Middle frontal gyrus (tissue), 1 donor: ENCODE measurements around the gene RPS6KA4.

Experiments used
- DNase-seq: peaks from one replicate; pipeline ENCODE4 v3.0.0-alpha.2; 2015; ENCODE audit warnings: low spot score; ENCODE audit errors: extremely low spot score

The RPS6KA4 gene

DNA sequence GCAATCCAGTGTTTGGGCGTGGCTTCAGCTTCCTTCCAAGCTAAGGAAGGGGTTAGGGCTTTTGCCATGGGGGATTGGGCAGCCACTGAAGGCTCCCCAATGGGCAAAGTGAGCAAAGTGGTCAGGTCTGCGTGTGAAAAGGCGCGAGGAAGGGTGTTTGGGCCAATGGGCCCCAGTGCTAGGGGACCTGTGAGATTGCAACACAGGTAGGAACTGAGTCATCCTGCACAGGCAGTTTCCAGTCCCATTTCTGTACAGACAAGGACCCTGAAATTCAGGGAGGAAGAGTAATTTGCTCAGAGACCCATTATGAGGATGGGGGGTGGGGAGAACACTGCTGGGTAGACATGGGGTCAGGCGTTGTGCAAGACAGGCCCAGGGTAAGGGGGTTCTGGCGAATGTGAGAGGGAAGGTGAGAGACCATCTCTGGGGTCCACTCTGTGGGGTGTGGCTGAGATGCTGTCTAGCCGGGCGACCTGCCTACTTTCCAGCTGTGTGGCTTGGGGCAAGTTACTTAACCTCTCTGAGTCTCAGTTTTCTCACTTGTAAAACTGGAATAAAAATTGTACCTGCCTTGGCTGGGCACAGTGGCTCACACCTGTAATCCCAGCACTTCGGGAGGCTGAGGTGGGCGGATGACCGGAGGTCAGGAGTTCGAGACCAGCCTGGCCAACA, 11.6 kb upstream of the RPS6KA4 start:
- DNase-seq = no peak

DNA sequence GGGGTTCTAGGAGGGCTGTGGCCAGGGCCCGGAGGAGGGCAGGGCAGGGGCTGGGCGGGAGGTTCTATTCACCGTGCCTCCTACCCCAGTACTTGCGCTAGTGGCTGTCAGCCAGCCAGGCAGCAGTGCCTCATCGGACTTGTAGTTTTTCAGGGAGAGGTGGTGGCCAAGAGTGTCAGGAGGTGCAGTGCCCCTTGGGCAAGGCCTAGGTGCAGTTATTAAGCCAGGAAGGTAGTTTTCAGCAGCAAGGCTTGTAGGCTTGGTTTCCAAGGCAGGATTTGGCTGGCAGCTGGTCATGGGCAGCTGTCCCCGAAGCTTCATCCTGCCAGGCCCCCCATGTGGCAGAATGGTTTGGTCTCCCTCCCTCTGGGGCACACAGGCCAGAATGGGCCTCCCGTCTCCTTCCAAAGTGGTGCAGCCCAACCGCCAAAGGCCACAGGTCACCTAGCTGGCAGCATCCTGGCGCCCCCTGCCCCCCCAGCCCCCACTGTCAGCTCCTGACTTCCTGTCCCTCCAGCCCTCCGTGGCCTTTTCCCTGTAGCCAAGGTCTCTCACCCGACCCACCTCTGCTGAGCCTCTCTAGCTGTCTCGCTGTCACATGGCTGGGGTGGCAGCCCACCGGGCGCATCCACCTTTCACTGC, 10.5 kb upstream of the RPS6KA4 start:
- DNase-seq = no peak

DNA sequence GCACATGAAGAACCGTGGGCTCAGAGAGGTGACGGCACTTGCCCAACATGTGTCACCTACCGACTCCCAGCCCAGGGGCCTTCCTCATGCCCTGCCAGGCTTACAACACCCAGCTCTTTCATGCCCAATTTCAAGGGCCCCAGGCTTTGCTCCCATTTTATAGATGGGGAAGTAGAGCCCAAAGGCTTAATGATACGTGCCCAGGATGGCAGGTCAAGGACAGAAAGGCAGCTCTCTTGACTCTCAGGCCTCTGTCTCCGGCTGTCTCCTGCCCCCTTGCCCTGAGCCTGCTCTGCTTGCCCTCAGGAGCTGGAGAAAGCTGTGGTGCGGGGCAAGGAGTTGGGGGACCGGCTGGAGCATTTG, 10.0 kb upstream of the RPS6KA4 start:
- no peak for DNase-seq

DNA sequence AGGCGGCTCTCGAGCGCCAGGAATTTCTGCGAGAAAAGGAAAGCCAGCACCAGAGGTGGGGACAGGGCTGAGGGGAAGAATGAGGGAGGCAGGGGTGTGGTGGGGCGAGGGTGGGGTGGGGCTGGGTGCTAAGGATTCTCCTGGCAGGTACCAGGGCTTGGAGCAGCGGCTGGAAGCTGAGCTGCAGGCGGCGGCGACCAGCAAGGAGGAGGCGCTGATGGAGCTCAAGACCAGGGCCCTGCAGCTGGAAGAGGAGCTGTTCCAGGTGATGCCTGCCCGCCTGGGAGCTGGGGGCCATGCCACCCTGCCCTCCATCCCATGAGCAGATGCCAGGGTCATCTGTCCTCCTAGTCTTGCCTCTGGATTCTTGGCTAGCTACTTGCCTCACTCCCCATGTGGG, 9.6 kb upstream of the RPS6KA4 start:
- DNase-seq = no peak

DNA sequence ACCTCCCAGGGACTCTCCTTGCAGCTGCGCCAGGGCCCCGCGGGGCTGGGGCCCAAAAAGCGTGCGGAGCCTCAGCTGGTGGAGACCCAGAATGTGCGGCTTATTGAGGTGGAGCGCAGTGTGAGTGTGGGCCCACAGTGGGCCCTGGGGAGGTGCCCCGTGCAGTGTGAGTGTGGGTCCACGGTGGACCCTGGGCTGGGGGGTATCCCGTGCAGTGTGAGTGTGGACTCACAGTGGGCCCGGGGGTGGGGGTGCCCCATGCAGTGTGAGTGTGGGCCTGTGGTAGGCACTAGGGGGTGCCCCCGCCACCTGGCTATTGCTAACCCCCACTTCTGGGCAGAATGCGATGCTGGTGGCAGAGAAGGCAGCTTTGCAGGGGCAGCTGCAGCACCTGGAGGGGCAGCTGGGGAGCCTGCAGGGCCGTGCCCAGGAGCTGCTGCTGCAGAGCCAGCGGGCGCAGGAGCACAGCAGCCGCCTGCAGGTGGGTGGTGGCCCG, 7.8 kb upstream of the RPS6KA4 start:
- DNase-seq = no peak

DNA sequence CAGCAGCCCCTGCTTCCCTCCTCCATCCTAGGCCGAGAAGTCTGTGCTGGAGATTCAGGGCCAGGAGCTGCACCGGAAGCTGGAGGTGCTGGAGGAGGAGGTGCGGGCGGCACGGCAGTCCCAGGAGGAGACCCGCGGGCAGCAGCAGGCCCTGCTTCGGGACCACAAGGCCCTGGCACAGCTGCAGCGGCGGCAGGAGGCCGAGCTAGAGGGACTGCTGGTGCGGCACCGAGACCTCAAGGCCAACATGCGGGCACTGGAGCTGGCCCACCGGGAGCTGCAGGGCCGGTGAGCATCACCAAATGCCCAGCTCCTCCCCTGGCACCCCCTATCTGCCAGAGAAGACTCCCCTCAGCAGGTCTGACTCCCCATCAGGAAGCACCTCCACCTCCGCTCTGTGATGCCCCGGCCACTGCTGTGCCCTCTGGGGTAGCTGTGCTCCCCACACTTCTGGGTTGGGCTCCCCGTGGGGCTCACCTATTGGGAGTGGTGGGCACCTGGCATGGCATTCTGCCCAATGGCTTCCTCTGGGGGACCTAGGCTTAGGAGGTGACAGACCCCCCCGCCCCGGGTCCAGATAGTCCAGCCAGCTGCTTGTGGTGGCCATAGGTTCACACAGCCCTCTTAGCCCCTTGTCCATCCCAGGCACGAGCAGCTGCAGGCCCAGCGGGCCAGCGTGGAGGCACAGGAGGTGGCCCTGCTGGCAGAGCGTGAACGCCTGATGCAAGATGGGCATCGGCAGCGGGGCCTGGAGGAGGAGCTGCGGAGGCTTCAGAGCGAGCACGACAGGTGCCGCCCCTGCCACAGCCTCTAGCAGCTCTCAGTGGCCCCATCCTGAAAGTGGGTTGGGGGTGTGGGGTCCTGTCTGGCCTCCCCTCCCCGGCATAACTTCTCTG, 6.6 kb upstream of the RPS6KA4 start:
- DNase-seq = no peak

DNA sequence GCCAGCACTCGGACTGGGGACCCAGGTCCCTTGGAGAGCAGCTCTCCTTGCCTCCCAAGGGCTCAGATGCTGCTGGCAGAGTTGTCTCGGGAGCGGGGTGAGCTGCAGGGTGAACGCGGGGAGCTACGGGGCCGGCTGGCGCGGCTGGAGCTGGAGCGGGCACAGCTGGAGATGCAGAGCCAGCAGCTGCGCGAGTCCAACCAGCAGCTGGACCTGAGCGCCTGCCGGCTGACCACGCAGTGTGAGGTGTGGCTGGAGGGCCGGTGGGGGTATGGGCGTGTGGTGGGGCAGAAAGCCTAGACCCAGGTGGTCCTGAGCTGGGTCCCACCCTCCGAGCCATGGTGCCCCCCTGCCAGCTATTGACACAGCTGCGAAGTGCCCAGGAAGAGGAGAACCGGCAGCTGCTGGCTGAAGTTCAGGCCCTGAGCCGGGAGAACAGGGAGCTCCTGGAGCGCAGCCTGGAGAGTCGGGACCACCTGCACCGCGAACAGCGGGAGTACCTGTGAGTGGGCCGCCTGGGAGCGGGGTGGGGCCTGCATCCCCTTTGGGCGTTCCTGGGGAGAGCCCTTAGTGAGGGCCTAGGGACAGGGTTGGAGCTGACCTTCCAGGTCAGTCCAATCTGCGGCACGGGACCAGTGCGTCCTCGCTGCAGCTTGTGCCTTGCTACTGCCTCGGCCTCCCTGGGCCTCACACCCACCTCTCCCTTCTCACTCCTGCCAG, 5.8 kb upstream of the RPS6KA4 start:
- no peak for DNase-seq

DNA sequence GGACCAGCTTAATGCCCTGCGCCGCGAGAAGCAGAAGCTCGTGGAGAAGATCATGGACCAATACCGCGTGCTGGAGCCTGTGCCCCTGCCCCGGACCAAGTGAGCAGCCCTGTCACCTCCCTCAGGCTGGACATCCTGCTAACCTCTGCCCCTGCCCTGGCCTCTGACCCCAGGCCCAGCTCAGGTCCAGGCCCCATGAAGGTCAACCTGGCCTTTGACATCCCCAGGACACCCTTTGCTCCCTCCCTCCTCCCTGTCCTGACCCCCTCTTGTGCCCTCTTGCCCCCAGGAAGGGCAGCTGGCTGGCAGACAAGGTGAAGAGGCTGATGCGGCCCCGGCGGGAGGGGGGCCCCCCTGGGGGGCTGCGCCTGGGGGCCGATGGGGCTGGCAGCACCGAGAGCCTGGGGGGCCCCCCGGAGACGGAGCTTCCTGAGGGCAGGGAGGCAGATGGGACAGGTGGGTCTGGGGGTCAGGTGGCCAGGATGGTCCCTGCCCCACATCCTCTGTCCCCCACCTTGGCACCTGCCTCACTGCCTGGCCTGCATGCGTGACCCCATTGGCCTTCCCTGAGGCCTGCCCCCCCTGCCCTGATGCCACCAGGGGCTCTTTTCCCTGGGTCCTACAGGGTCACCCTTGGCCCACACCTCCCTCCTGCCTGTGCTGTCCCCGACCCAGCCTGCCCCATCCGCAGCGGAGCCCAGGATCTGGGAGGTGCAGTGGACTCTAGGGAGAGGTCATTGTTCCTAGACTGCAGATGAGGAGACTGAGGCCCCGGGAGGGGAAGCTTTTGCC, 5.1 kb upstream of the RPS6KA4 start:
- DNase-seq = no peak

DNA sequence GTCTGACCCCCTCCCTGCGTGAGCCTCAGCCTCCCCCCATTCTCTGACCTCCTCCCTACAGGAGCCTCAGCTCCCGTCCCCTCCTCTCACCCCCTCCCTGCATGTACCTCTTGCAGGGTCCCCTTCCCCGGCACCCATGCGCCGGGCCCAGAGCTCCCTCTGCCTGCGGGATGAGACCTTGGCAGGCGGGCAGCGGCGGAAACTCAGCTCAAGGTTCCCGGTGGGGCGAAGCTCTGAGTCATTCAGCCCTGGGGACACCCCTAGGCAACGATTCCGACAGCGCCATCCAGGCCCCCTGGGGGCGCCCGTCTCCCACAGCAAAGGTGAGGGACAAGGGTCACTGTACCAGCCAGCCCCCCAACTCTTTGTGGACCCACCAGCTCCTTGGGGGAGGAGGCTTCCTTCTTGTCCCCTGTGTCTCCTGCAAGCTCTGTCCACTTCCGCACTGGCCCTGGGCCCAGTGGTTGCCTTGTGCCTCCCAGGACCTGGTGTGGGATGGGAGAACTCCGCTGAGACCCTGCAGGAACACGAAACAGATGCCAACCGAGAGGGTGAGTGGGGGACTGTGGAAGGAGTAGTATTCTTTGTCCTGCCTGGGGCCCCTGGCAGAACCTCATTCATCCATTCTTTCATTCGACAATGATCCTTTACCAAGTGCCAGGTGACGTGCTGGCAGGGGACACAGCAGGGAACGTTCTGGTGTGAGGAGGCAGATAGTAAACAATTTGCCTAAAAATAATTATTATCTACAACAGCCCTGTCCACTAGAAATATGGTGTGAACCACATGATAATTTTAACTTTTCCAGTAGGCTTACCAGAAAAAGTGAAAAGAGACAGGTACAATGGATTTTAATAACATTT, 3.7 kb upstream of the RPS6KA4 start:
- no peak for DNase-seq

DNA sequence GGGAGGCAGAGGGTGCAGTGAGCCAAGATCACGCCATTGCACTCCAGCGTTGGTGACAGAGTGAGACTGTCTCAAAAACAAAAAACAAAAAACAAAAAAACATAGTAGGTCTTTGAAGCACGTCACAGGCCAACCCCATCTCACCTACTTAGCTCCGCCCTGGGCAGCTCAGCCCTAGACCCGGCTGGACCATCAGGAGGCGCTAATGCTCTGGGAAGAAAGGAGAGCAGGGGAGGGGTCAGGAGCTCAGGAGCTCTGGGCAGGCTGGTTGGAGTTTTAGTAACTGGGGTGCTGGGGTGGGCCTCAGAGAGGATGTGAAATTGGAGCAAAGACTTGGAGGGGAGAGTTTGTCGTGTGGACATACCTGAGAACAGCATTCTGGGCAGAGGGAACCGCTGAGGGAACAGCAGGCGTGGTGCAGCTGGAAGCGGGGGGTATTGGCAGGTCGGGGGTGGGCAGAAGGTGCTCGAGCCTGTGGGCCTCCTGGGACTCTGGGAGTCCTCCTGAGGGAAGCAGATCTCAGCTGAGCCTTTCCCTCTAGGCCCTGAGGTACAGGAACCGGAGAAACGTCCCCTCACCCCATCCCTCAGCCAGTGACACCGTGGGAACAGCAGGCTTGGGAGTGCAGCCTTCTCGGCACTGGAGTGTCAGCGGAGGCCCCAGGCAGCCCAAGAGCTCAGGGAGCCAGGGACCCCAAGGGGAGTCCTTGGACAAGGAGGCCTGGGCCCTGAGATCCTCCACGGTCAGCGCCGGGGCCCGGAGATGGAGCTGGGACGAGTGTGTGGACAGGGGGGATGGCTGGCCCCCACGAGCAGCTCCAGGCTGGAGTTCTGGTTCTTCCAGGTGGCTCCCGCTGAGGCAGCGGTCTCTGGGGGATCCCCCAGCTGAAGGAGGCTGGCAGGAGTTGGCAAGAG, 2.2 kb upstream of the RPS6KA4 start:
- DNase-seq = no peak

DNA sequence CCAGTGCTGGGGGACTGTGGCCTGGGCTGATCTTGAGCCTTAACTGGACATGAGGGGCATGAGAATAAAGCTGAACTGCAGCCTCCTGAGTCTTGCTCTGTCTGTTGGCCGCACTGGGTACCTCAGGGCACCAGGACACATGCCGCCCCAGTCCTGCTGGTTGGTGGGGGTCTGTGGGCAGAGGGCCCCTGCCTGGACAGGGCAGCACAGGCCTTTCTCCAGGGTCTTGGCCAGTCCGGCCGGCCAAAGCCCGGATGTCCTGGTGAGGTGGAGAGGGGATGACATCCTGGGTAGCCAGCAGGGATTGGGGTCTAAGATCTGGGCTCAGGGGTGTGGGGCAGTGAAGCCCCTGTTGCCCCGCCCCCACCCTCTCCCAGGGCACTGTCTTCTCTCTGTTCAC, 1.5 kb upstream of the RPS6KA4 start:
- DNase-seq = no peak

DNA sequence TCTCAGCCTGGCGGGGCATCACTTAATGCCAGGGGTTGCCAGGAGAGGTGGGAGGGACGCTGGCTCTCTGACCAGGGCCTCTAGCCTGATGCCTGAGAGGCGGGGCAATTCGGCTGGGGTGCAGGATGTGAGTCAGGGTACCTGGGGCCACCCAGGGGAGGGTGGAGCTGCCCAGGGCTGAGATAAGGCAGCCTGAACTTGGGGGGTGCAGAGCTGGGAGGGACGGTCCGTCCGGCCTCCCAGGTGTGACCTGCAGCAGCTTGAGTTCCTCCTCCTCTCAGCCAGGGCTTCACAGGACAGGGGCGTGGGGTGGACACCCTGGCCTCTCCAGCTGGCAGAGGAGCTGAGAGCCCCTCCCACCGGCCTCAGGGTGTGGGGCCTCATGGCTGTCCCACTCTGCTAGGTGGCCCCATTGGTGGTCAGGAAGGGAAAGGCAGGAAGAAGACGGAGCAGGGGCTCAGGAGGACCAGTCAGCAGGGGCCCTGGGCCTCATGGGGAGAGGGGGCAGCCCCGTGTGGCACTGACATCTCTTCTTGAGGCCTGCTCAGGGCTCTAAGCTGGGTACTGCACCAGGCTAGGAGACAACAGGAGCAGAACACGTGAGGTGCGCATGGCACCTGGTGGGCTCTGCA, 942 bp upstream of the RPS6KA4 start:
- DNase-seq = no peak

DNA sequence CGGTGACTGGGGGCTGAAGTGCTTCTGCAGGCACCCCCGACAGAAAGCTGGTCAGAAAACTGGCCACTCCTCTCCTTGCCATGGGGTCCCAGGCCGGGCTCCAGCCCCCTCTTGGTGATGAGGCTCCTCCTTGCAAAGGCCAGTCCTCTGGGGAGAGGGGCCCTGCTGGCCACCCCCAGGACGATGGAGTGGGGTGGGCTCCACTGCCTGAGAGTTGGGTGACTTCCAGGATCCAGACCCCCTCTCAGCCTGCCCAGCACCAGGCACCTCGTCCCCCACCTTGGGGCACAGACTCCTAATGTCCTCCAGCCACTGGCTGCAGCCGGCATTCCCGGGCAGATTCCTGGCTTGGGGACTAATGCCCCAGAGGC, 441 bp upstream of the RPS6KA4 start:
- no peak for DNase-seq

DNA sequence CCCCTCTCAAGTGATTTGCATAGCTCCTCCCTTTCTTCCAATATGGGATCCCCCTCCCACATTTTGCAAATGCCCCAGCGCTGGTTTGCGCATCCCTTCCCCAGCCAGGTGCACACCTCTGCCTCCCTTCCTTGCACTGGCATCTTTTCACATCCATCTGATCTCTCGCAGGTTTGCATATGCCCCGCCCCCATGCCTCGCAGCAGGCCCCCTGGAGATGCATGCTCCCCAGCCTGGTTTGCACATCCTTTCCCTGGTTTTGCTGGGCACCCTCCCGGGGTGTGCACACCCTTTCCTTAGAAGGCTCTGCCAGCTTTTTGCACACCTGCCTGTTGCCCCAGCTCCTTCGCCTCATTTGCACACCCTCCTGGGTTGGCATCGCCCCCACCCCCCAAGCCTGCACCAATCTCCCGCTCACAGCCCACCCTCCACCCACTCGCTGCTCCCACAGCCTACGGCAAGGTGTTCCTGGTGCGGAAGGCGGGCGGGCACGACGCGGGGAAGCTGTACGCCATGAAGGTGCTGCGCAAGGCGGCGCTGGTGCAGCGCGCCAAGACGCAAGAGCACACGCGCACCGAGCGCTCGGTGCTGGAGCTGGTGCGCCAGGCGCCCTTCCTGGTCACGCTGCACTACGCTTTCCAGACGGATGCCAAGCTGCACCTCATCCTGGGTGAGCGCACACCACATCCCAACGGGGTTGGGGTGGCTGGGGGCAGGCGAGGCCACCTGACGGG, 917 bp downstream of the RPS6KA4 start:
- DNase-seq = peak; percentile 22

DNA sequence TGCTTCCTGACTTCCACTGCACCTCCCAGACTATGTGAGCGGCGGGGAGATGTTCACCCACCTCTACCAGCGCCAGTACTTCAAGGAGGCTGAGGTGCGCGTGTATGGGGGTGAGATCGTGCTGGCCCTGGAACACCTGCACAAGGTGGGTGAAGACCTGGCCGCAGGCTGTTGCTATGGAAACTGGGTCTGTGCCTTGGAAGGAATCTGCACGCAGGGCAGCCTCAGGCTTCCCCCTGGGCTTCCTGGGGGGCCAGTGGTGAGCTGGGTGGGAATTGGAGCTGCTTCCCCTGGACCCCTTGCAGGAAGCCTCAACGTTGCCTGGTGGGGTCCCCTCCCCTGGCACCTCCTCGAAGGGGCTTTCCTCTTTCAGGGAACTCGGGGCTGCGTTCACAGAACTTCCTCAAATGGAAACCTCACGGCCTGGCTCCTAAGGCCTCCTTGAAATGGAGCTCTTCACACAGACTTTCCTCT, 1.5 kb downstream of the RPS6KA4 start:
- no peak for DNase-seq

DNA sequence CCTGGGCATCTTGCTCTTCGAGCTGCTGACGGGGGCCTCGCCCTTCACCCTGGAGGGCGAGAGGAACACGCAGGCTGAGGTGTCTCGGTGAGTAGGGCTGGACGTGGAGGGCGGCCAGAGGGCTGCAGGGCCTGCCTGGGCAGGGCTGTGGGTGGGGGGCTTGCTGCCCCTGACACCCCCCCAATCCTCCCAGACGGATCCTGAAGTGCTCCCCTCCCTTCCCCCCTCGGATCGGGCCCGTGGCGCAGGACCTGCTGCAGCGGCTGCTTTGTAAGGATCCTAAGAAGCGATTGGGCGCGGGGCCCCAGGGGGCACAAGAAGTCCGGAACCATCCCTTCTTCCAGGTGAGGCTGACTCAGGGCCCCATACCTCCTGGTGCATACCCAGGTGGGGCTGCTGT, 2.7 kb downstream of the RPS6KA4 start:
- no peak for DNase-seq

DNA sequence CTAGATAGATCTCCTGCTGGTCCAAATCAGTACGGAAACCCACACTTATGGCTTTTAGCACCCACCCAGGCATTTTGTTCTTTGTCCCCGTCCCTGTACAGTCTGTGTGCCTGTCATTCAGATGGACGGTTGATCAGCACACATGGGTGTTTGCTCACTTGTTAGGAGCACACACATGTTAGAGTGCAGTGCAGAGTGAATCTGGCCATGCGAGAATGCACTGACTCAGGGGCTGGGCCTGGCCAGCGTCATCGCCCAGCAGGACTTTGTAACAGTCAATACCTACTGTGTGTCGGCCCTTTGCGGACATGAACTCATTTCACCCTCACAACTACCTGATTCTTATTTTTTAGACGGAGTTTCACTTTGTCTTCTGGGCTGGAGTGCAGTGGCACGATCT, 3.4 kb downstream of the RPS6KA4 start:
- no peak for DNase-seq

DNA sequence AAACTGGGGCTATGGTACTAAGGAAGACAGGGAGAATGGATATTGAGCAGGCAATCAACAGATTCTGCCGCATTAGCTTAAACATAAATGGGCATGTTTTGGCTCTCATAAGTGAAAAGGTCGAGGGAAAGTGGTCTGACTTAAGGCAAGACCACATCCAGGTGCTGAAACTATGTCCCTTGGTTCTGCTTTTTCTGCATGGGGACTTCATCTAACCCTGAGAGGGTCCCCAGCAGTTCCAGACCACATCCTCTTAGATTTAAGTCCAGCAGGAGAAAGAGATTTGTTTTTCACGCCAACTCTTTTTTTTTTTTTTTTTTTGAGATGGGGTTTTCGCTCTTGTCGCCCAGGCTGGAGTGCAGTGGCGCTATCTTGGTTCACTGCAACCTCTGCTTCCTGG, 5.5 kb downstream of the RPS6KA4 start:
- no peak for DNase-seq
